SK-N-SH (cell line): Measurements from ENCODE around the gene DCANP1. TPM values are rescaled to one million over a fixed set of nuclear protein-coding genes. Genes with fewer than 3 reads are reported as not detected.

Experiments
- CTCF ChIA-PET: fragments of 300-600, 350-600 bp; formaldehyde crosslinking; extraction: SDS; loops from one replicate; lab custom pipeline; 2021; lab: Yijun Ruan, JAX
- POLR2A ChIA-PET: fragments of 350-600 bp; sonication (Branson Sonifier 250); formaldehyde crosslinking; extraction: SDS; loops from one replicate; lab custom pipeline; 2020; ENCODE audit warnings: antibody characterized with exemption, inconsistent platforms; lab: Yijun Ruan, JAX
- DNase-seq: peaks from one replicate; pipeline ENCODE4 v3.0.0; 2012
- H2AFZ ChIP-seq: fragments of 200-600 bp; sonication (generic); 2 replicates; pipeline ENCODE4 v1.8.1; 2016; ENCODE audit warnings: antibody characterized with exemption, mild to moderate bottlenecking, low read depth
- H3F3A ChIP-seq: fragments of 200-600 bp; sonication (generic); replicated peaks from 2 replicates; pipeline ENCODE3; 2016; ENCODE audit warnings: antibody characterized with exemption, mild to moderate bottlenecking; ENCODE audit not compliant: insufficient read depth
- H3K27ac ChIP-seq, 2 experiments: fragments of 200-500 bp in 1 of 2; fragments of 200-600 bp in 1 of 2; sonication (Bioruptor generic) in 1 of 2; sonication (generic), shearing (Covaris generic) in 1 of 2; 2 replicates each; pipeline versions ENCODE4 v1.5.1 to v1.6.1; 2014 to 2016; ENCODE audit warnings: low read depth in 2 of 2, inconsistent platforms in 1 of 2, low read length in 1 of 2, mild to moderate bottlenecking in 1 of 2, mixed read lengths in 1 of 2
- H3K27me3 ChIP-seq: fragments of 200-600 bp; sonication (generic), shearing (Covaris generic); 2 replicates; pipeline ENCODE4 v1.6.1; 2016; ENCODE audit warnings: mixed run types; ENCODE audit not compliant: insufficient read depth
- H3K36me3 ChIP-seq, 2 experiments: fragments of 200-500 bp in 1 of 2; fragments of 200-600 bp in 1 of 2; sonication (Bioruptor generic) in 1 of 2; sonication (generic) in 1 of 2; replicated peaks in 1 of 2; 2 replicates each; pipeline versions ENCODE3 to v1.5.1; 2014 to 2016; ENCODE audit warnings: low read length in 1 of 2, mild to moderate bottlenecking in 1 of 2; ENCODE audit not compliant: insufficient read depth in 2 of 2, control insufficient read depth in 1 of 2
- H3K4me1 ChIP-seq, 2 experiments: fragments of 200-500 bp in 1 of 2; fragments of 200-600 bp in 1 of 2; sonication (Bioruptor generic) in 1 of 2; sonication (generic), shearing (Covaris generic) in 1 of 2; 2 replicates each; pipeline versions ENCODE4 v1.5.1 to v1.6.1; 2014 to 2016; ENCODE audit warnings: low read depth in 1 of 2, low read length in 1 of 2, mixed run types in 1 of 2; ENCODE audit not compliant: insufficient read depth in 2 of 2, control insufficient read depth in 1 of 2
- H3K4me2 ChIP-seq: fragments of 200-600 bp; sonication (generic), shearing (Covaris generic); 2 replicates; pipeline ENCODE4 v1.6.1; 2017; ENCODE audit warnings: mixed run types
- H3K4me3 ChIP-seq, 2 experiments: fragments of 200-500 bp in 1 of 2; fragments of 200-600 bp in 1 of 2; sonication (Bioruptor generic) in 1 of 2; sonication (generic), shearing (Covaris generic) in 1 of 2; 2 replicates each; pipeline versions ENCODE4 v1.5.1 to v1.8.1; 2014 to 2016; ENCODE audit warnings: low read depth in 2 of 2, inconsistent platforms in 1 of 2, low read length in 1 of 2, mild to moderate bottlenecking in 1 of 2, mixed read lengths in 1 of 2, moderate library complexity in 1 of 2
- H3K79me2 ChIP-seq: fragments of 200-600 bp; sonication (generic); 2 replicates; pipeline ENCODE4 v1.8.1; 2017; ENCODE audit warnings: mild to moderate bottlenecking; ENCODE audit not compliant: insufficient read depth
- H3K9ac ChIP-seq: fragments of 200-600 bp; sonication (generic); 2 replicates; pipeline ENCODE4 v1.6.1; 2017; ENCODE audit warnings: mixed run types
- H3K9me2 ChIP-seq: fragments of 200-600 bp; sonication (generic); 2 replicates; pipeline ENCODE4 v1.6.1; 2017; ENCODE audit warnings: mixed run types
- H3K9me3 ChIP-seq: fragments of 200-600 bp; sonication (generic); 2 replicates; pipeline ENCODE4 v1.6.1; 2017; ENCODE audit warnings: mixed run types, mild to moderate bottlenecking, moderate library complexity
- H4K20me1 ChIP-seq: fragments of 200-600 bp; sonication (generic); 2 replicates; pipeline ENCODE4 v1.6.1; 2017; ENCODE audit warnings: mild to moderate bottlenecking, mixed run types; ENCODE audit not compliant: insufficient read depth
- CTCF ChIP-seq: fragments of 200-600 bp; sonication (generic); IDR thresholded peaks from 2 replicates; pipeline ENCODE4 v1.6.1; 2017; ENCODE audit warnings: antibody characterized with exemption, mild to moderate bottlenecking, moderate library complexity
- EP300 ChIP-seq, 2 experiments: IDR thresholded peaks; 2 replicates each; pipeline versions ENCODE4 v1.4.0 to v1.6.1; 2012; ENCODE audit warnings: borderline replicate concordance in 1 of 2, low read depth in 1 of 2, low read length in 1 of 2
- EZH2phosphoT487 ChIP-seq: fragments of 200-600 bp; sonication (generic); IDR thresholded peaks from 2 replicates; pipeline ENCODE4 v1.6.1; 2017; ENCODE audit warnings: low read depth, mixed run types, mild to moderate bottlenecking, antibody characterized with exemption, moderate library complexity, borderline replicate concordance
- FOSL2 ChIP-seq: IDR thresholded peaks from 2 replicates; pipeline ENCODE4 v1.4.0; 2012; ENCODE audit warnings: low read depth, mild to moderate bottlenecking, moderate library complexity, borderline replicate concordance
- FOXM1 ChIP-seq: IDR thresholded peaks from 2 replicates; pipeline ENCODE4 v1.4.0; 2012; ENCODE audit warnings: low read depth, mild to moderate bottlenecking
- JUND ChIP-seq: IDR thresholded peaks from 2 replicates; pipeline ENCODE4 v1.4.0; 2012
- MAX ChIP-seq: IDR thresholded peaks from 2 replicates; pipeline ENCODE4 v1.4.0; 2012; ENCODE audit warnings: low read depth
- MEF2A ChIP-seq: IDR thresholded peaks from 2 replicates; pipeline ENCODE4 v1.4.0; 2012; ENCODE audit warnings: low read depth, borderline replicate concordance
- POLR2AphosphoS5 ChIP-seq: IDR thresholded peaks from 2 replicates; pipeline ENCODE4 v1.6.1; 2012; ENCODE audit warnings: low read depth, low read length
- RAD21 ChIP-seq: IDR thresholded peaks from 2 replicates; pipeline ENCODE4 v1.6.1; 2012; ENCODE audit warnings: mild to moderate bottlenecking, low read length
- RCOR1 ChIP-seq: fragments of 150-350 bp; IDR thresholded peaks from 2 replicates; pipeline ENCODE4 v1.6.1; 2017; ENCODE audit warnings: antibody characterized with exemption, low read length
- REST ChIP-seq: IDR thresholded peaks from 2 replicates; pipeline ENCODE4 v1.6.1; 2012; ENCODE audit warnings: mild to moderate bottlenecking, low read depth, low read length, moderate library complexity
- RFX5 ChIP-seq: IDR thresholded peaks from 2 replicates; pipeline ENCODE4 v1.6.1; 2012; ENCODE audit warnings: mild to moderate bottlenecking, improper control_type of control experiment, low read length
- TAF1 ChIP-seq: IDR thresholded peaks from 2 replicates; pipeline ENCODE4 v1.6.1; 2012; ENCODE audit warnings: low read depth, mild to moderate bottlenecking, low read length, moderate library complexity, borderline replicate concordance
- TEAD4 ChIP-seq: IDR thresholded peaks from 2 replicates; pipeline ENCODE4 v1.4.0; 2012; ENCODE audit warnings: mild to moderate bottlenecking, borderline replicate concordance; ENCODE audit not compliant: insufficient read depth
- USF1 ChIP-seq: IDR thresholded peaks from 2 replicates; pipeline ENCODE4 v1.4.0; 2012; ENCODE audit warnings: low read depth, borderline replicate concordance
- YY1 ChIP-seq: IDR thresholded peaks from 2 replicates; pipeline ENCODE4 v1.4.0; 2012; ENCODE audit warnings: low read depth, mild to moderate bottlenecking
- ZBTB33 ChIP-seq: IDR thresholded peaks from 2 replicates; pipeline ENCODE4 v1.4.0; 2012; ENCODE audit warnings: low read depth, borderline replicate concordance
- WGBS: methylation state at CpG from one replicate; pipeline ENCODE4 v1.1.6; 2017; ENCODE audit warnings: low lambda C conversion rate; 5-methylcytosine and 5-hydroxymethylcytosine counted together
- polyA plus RNA-seq, 3 experiments: library from polyadenylated mRNA; depleted of rRNA; stranded (reverse); fragments of >200 nt; gene quantifications; 2 replicates each; pipeline ENCODE4 v1.2.3, GENCODE V29; 2012

The DCANP1 gene
- polyA plus RNA-seq, 1 of the 3 experiments (the other 2 are of a cell fraction): not detected

GRCh38 chr5:135451581-135452320 is 4.6 kb upstream of the DCANP1 start (continued):
- no peak for TF ChIP-seq YY1
- TF ChIP-seq RAD21: no peak
- TF ChIP-seq, all 33 proteins: peak for 0

GRCh38 chr5:135450952-135451351 is 3.8 kb upstream of the DCANP1 start:
- Histone ChIP-seq H3K9ac (no peak overlapping the region), H3K9me3 (no peaks in the 10 kb centered on the region), H3K9me2 (no peaks in the 10 kb centered on the region), H3K36me3 (no peaks in the 10 kb centered on the region), H3K27me3 (peaks cover 27% of the 10 kb centered on the region), H3K4me2 (no peak overlapping the region), H3K4me3 (no peak overlapping the region), H3K27ac (no peak overlapping the region), H3K4me1 (no peaks in the 10 kb centered on the region), H4K20me1 (no peaks in the 10 kb centered on the region), H2AFZ (no peak overlapping the region), H3K79me2 (no peaks in the 10 kb centered on the region), H3F3A (no peaks in the 10 kb centered on the region)
- TF ChIP-seq USF1: no peak
- TF ChIP-seq CTCF: no peak
- TF ChIP-seq MEF2A: no peak
- no peak for TF ChIP-seq RFX5
- no peak for TF ChIP-seq REST
- TF ChIP-seq RCOR1: no peak
- TF ChIP-seq MAX: no peak
- no peak for TF ChIP-seq EZH2phosphoT487
- no peak for TF ChIP-seq FOXM1
- no peak for TF ChIP-seq EP300 (IDR thresholded peaks at IDR 0.05; ENCODE audit: borderline replicate concordance in 1 of 2, low read depth in 1 of 2, low read length in 1 of 2)
- TF ChIP-seq FOSL2: no peak
- no peak for TF ChIP-seq TAF1
- no peak for TF ChIP-seq POLR2AphosphoS5
- TF ChIP-seq TEAD4: no peak
- TF ChIP-seq JUND: no peak
- TF ChIP-seq ZBTB33: no peak
- DNase-seq: no peak
- 72% methylated on average over 2 of the region's 2 CpGs for WGBS
- ChIA-PET CTCF (interaction anchor here (1.1 to 5.5 kb wide), 5 partner anchors 11 to 110 kb away, joined by 3 to 30 read pairs (median 16); no protein-coding TSS in a partner anchor), POLR2A (no interaction called here)
